NOMO-1 treated with DMSO at 0.1 percent for 48 hours (cell line): ENCODE results near the gene NEK7.

Experiments
- DNase-seq: peaks from one replicate; lab custom pipeline; 2025; ENCODE audit not compliant: unreplicated experiment; lab: John Stamatoyannopoulos, UW

NEK7 gene

DNA sequence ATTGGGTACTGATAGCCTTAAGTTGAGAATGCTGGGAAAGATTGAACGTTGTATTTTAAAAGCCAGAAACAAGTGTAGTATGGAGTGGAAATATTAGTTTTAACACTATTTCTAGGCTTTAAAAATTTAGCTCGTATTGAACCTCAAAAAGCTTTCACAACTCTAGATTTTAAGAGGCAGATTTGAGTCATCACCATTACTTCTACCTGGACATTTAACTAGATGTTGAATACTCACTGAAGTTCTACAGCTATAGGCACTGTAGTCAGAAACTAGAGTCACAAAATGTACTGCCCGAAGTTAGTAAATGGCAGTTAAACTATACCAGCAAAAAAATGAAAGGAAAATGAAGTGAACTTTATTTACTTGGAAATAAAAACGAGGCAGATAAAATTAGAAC, 96.5 kb downstream of the NEK7 start:
- DNase-seq = no peak

DNA sequence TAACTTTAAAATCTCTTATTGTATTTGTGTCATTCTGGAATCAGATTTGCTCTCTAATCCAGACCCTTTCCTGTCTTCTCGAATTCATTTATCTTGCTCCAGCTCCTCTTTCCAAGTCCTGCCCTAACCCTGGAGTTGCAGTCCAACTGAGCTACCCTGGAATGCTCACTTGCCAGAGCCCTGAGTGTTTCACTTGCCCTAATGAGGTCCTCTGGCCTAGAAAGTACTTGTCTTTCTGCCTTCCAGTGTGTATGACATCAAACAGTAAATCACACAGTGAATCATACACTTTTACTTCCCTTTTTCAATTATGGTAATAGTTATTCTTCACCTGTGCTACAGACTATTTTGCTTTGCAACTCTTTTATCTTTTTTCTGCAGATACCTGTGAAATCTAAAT, 96.9 kb downstream of the NEK7 start:
- peak; percentile 85 for DNase-seq

DNA sequence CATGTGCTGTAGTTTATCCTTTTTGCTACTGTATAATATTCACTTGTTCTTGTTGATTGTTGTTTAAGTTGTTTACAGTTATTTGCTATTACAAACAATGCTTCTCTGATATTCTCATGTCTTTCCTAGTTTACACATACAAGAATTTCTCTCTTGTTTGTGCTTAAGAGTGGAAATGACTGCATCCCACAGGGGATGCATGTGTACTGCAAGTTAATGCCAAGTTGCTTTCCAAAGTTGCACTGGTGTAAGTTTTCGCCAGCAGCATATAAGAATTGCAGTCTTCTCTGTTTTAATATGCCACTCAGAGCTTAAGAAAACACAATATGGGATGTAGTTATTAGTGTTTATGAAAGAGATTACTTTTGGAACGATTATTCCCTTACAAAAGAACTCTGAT, 97.7 kb downstream of the NEK7 start:
- DNase-seq = no peak

DNA sequence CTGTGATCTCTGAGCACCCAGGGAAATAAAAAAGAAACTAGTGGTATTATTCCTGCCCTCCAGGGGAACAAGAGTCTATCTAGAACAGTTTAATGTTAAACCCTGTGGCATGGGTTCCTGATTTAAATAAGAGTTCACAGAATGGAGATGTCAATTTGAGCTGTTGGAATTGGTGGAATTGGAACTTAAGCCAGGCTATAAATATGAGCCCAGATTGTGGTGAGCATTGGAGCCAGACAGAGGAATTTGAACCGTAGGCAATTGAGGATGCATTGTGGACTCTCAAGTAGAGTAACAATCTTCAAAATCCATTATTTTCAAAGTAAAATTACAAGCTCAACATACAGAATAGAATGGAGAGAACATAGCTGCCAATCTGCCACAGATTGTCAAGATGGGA, 98.2 kb downstream of the NEK7 start:
- DNase-seq = no peak

DNA sequence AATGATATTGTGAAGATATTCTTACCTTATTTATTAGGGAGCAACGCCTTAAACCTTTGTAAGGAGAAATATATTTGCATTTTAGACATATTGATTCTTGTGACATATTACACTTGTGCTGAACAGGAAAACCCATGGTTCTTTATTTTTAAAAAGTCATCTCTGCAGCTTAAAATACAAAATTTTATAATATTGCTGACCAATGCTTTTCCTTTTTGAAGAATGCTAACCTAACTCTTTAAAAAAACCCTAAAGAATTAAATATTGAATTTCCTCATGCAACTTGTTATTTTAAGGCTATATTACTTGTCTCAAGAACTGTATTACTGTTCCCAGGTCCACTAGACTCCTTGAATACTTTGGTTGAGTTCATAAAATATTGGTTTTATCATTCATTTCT, 99.0 kb downstream of the NEK7 start:
- DNase-seq = no peak

DNA sequence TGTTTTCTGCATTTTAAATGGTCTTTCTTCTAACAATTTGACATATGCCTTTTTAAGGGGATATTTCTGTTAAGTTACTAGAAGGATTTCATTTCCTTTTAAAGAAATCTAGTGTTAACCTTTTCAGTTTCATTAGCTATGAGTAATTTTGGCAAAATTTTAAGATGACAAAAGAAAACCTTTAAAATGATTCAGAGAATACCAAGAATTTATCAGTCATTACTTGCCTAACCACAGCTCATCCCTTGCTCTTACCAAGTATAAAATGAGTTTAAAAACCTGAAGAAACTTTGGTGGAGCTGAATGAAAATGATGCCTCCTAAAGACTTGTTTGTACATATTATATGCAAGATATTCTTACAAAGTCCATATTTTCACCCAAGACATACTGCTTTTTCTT, 101.7 kb downstream of the NEK7 start:
- DNase-seq = no peak

DNA sequence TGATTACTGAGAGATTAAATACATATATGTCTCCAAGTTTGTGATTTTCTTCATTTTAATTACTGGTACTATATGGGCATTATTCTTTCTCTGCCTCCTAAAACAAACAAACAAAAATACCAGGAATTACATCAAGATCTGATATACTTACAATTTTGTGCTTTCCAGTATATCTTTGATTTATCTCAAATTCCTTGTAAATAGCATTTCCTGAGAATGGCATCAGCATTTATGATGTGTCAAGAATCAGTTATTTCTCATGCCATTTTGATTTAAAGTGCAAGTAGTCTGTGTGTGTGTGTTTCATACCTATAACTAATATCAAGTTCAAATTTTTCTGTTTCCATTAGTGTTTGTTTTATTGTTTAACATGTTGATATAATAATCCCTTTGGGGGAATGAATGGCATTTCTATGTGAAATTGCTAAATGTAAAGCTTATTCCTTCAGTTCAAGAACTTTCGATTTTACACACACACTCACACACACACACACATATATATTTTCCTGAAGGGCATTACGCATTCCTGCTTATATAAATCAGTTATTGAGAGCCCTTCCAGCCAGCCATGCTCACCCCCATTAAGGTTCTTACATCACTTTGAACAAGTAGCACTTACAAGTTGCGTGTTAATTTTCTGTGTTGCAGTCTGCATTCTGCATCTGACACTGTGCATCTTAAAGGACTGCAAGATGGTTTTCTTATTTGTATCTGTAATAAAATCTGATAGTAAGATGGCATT, 102.7 kb downstream of the NEK7 start:
- no peak for DNase-seq

DNA sequence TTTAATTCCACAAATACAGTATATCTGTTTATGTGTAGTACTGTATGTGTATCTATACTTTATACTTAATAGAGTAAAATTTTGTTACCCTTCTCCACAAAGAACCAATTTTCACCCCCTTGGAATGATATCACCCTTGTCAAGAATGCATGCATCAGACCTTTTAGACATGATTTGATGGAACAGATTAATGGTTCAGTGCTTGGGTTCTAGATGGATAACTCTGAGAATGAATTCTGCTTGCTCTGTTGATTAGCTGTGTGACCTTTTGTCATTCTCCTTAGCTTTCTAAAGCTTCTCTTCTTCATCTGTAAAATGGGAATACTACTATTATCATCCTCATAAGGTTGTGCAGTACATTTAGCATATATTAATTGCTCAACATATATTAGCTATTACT, 105.1 kb downstream of the NEK7 start:
- no peak for DNase-seq

DNA sequence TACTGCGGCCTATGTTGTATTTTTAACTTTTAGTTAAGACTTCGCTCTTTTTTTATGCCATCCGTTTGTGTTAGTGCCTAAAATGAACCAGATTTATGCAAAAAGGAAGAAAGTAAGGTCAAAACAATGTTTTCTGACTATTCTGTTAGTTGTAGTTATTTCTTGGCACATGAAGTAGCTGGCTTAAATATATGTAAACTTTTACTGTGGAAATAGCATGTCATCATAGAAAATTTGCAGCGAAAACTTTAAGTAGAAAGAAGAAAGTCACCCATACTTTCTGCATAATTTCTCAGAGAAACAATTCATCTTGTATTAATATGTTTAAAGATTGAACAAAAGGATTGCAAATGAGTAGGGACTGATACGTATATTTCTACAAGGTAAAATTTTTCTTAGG, 106.4 kb downstream of the NEK7 start:
- no peak for DNase-seq

DNA sequence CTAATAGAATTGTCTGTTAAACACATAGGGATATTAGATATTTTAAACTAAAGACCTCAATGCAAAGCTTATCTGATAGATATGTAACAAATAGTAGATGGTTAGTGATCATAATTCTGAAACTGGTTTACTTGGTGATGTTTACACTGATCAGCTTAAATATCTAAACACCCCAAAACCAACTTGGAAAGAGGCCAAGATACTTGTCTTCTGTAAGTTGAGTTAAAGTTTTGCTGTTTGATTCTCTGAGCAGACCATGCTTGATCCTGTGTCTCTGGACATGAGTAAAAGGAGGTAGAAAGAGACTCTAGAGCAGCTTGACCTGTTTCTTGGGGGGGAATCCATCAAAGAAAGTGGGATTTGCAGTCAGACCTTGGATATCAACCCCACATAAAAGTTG, 107.5 kb downstream of the NEK7 start:
- no peak for DNase-seq

DNA sequence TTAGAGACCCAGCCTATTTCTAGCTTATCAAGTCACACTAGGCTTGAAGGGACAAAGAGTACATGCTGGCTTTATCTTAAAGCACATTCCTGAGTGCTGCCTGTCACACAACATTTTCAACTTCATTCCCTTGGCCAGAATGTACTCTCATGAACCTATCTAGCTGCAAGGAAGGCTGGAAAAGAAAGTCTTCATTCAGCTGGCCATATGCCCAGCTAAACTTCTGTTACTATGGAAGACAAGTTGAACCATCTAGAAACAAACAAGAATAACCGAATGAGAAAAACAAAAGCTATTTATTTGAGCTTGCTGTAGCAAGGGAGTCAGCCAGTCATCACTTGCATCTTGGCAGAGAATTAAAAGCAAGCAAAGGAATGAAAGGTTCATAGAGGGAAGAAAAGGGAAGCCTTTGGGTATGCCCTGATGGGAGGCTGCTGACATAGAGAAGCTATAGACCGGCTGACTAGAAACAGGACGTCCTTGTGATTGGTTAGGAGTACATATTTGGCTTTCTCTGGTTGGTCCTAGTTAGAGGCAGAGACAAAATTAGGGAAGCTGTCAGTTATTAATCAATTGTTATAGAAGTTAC, 108.4 kb downstream of the NEK7 start:
- DNase-seq = peak; percentile 24

DNA sequence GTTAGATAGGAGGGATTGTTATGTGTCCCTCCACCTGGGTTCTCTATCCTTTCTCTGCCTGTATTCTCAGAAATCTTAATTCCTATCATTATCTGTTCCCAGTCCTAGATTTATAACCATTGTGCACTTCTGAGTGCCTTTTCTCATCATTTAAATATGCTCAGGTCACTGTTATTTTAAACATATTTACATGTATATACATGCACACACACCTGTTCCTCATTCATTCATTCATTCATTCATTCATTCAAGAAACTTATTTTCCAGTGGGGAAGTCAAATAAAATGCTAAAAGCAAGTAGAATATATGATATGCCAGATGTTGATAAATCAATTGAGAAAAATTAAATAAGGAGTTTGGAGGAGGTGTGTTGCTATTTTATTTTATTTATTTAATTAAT, 110.3 kb downstream of the NEK7 start:
- DNase-seq = no peak

DNA sequence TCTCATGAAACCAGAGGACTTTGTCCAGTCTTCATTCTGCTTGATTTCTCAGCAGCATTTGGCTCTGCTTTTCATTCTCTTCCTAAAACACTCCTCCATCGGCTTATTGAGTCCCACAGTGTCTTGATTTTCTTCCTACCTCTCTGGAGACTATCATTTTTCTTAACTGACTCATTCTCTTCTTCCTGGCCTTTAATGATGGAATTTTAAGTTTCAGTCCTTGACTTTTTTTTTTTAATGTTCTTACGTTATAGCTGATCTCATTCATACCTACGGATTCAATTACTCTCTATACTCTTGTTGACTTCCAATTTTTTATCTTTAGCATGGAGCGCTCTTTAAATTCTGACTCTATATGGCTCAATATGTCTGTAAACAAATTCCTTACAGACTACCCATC, 111.1 kb downstream of the NEK7 start:
- DNase-seq = no peak

DNA sequence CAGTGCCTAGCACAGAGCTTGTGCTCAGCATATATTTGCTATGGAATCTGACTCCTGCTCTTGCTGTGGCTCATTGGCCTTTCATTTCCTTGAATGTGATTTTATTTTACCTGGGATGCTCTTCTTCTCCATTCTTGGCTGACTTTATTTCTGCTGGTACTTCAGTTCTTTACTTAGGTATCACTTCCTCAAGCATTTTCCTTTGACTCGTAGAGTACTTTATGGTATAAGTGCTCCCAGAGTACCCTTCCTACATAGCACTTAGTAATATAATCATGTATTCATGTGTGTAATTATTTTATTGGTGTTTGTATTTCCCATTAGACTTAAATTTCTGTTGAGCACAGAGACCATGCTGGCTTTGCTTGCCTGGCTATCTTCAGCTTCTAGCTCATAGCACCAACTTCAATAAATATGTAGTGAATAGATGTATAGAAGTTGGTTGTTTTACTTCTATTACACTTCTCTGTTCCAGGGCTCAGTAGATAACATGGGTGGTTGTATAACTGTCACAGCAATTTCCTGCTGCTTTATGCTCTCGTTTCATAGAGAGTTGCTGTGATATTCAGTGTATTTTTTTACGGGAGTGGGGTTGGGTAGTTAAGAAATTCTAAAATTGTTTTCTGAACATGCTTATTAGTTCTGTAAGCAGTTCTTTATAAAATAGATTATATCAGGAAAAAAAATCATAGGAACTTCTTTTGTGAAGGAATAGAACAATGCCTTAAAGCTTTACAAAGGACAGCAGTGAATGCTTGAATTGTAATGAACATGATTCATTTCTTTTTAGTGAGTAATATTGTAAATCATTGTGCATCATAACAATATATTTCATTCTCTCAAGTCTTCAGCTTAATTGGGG, 112.2 kb downstream of the NEK7 start:
- DNase-seq = peak; percentile 16

DNA sequence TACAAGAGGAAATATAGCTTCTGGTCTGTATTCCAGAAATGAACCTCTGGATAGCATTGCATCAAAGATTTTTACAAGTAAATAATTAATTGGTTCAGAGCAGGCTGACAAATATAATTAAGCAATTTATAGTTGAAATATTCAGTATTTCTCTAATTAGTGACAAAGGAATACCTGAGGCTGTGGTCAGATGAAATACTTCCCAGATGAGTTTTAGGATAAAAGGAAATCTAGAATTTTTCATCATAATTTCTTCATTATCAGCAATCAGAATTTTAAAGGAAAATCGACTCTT, 112.8 kb downstream of the NEK7 start:
- DNase-seq = no peak

DNA sequence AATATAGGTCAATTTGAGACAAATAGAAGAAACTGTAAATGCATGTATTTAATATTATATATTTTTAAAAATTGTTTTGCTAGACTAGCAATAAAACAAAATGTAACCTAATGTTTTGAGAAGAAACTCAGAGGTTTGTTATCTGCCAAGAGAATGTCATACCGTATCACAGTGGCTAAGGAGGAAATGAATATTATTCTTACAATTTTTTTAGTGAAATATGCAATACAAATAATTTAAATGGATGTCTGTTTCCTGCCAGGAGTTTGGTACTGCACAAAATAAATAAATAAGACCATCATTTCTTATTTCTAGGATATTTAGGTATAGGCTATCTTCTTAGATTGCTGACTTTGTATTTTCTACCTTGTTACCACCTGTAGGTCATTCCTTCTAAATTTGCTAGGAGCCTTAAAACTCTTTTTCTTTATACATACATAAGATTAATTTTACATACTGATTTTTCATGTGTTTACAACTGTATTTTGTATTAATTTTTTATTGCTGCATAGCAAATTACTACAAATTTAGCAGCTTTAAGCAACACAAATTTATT, 113.6 kb downstream of the NEK7 start:
- DNase-seq = no peak

DNA sequence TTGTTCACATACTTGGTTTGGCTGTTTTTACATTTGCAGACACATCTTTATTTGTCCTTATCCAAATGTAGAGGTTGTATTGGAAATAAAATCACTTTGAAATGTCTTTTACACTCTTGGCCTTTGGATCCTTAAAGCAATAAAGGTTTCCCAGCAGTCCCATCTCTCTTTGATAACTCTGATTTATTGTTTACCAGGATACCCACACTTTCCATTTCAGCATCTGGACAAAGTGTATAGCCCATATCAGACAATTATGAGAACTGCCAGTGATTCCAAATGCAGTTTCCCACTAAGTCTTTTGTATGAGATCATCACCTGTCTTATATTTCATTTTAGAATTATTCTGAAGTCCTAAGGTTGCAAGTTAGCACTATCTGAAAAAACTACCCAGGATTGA, 114.7 kb downstream of the NEK7 start:
- no peak for DNase-seq

DNA sequence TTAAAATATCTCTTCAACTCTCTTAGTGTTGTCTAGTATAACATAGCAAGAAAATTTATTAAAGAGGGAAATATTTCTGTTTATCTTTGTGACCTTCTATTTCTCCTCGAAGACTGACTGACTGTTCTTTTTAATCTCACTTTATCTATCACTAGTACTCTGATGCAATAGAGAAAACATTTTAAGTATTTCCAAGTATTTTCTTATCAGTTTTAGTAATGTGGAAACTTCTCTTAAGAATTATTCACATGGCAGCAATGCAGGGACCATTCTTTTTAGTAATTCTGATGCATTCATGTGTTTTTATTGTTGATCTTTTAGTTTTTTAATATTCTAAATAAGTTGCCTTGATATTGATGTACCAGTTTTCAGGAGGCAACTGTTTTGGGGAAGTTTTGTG, 115.7 kb downstream of the NEK7 start:
- DNase-seq = no peak

DNA sequence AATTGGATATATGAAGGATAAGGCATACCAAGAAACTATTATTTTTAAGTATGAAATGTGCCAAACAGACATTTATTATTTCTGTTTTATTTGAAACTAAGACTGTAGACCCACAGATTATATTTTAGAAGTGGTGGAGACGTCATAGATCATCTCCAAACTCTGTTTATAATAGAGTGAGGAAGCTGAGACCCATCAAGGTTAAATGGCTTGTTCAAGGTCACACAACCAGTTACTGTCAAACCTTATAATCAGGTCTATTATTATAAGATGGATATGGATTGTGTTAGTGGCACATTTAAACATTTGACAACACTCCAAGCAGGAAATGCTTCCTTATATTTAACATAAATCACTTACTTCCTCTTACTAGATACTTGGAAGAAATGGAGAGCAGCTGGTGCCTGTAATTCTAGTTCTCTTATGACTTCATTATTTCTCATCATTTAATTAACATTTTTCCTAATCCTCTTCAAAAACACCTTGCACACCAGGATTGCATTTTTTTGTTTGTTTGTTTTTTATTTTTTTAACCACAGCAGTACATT, 117.0 kb downstream of the NEK7 start:
- no peak for DNase-seq

DNA sequence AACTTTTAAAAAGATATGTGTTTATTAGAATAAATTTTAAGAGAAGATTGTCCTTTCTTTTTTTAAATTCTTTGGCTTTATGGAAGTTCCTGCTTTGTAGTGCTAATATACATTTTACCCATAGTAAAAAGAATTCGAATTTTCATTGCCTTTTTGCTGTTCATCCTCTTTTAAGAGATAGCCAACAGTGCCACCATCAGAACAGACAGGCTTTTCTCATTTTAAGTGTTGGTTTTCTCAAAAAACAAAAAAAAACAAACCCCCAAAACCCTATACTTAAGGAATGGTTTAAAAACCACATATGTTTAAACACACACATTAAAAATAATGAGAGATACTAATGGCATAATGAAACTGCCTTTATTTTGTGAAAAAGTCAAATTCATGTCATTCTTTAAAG, 118.8 kb downstream of the NEK7 start:
- DNase-seq = no peak

DNA sequence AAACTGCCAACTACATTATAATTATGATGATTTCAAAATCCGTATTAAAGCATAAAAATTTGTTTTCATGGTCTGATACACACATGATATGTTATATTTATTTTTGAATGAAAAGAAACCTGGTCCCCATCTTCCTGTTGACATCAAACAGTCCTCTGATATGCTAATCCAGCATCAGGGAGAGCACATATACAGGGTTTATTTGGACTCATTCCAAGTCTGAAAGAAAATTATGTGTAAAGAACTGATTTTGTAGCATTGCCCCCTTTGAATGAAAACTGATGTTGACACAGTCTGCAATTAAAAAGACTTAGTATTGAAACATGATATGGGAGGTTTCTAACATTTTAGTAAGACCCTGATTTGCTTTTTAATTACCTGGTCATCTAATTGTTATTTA, 119.4 kb downstream of the NEK7 start:
- no peak for DNase-seq

DNA sequence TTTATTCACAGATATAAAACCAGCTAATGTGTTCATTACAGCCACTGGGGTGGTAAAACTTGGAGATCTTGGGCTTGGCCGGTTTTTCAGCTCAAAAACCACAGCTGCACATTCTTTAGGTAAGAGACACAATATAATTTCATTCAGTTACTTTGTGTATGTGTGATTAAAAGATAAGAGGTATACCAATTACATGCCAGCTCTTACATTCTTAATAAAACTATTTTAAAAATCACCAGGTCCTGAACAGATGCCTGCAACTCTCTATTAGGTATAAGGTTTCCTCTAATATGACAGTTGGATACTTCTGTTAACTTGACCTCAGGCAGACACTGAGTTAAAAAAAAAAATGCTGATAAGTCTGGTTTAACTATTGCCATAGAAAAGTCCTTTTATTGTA, 122.1 kb downstream of the NEK7 start:
- DNase-seq = no peak
